GM10266 (cell line): ENCODE data around the gene EXT2.

ENCODE experiments used
- DNase-seq: peaks from one replicate; pipeline ENCODE4 v3.0.0; 2012; ENCODE audit errors: extremely low spot score
- TF ChIP-seq, protein P1 (sequence below): IDR thresholded peaks from 2 replicates; pipeline ENCODE4 v1.5.1; 2012; ENCODE audit warnings: mild to moderate bottlenecking, low read depth; ENCODE audit not compliant: control insufficient read depth, insufficient read depth; ENCODE audit errors: missing control alignments

The EXT2 gene

DNA sequence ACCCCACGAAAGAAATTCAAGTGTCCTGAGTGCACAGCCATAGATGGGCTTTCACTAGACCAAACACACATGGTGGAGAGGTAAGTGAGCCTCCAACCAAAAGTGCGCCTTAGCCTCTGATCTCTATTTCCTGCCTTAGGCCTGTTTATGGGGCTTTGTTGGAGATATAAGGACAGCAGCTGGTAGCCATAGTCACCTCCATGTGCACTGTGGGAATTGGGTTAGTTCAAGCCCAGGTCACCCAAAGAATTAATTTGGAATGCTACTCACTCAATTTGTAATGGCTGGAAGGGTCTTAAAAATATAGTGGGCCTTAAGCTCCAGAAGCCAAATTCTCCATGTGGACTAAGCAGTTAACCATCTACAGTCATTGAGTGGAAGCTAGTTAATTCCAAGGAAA is 140.8 kb downstream of the EXT2 start:
- DNase-seq = no peak
- TF ChIP-seq, protein P1, sequence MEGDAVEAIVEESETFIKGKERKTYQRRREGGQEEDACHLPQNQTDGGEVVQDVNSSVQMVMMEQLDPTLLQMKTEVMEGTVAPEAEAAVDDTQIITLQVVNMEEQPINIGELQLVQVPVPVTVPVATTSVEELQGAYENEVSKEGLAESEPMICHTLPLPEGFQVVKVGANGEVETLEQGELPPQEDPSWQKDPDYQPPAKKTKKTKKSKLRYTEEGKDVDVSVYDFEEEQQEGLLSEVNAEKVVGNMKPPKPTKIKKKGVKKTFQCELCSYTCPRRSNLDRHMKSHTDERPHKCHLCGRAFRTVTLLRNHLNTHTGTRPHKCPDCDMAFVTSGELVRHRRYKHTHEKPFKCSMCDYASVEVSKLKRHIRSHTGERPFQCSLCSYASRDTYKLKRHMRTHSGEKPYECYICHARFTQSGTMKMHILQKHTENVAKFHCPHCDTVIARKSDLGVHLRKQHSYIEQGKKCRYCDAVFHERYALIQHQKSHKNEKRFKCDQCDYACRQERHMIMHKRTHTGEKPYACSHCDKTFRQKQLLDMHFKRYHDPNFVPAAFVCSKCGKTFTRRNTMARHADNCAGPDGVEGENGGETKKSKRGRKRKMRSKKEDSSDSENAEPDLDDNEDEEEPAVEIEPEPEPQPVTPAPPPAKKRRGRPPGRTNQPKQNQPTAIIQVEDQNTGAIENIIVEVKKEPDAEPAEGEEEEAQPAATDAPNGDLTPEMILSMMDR = no peak

DNA sequence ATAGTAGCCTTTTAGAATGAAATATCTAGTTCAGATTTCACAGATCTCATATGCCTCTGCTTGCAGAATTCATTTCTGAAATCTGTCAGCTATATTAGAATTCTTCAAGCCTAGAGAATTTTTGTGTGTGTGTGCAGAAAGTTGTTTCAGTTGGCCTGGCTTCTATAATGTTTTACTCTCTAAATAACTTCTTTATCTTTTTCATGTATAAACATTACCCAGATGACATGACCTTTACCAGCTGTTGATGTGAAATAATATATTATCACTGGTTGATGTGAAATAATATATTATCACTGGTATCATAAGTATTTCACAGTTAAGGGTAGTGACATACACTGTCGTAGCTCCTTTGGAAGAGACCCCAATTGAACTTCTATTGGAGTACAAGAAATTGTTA is 141.7 kb downstream of the EXT2 start:
- no peak for DNase-seq

DNA sequence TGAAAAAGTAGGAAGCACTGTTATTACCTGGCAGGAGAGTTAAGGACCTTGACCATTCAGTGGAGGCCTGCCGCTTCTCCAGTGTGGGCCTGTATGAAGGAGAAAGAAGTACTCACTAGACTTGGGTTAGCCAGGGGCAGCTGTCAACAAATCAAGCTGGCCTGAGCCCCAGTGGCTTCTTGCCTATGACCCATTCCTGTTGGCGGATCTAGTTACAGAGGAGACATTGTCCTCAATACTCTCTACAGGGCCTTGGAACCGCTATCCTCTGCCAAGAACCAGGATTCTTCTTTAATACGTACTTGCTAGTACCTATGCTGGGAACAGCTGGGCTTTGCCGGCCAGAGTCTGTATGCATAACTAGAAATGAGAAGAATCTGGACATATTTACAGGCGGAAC is 146.4 kb downstream of the EXT2 start:
- TF ChIP-seq, protein P1 = no peak
- no peak for DNase-seq

More for the DNA sequence above, 141.7 kb downstream of the EXT2 start:
- TF ChIP-seq, protein P1 = no peak

DNA sequence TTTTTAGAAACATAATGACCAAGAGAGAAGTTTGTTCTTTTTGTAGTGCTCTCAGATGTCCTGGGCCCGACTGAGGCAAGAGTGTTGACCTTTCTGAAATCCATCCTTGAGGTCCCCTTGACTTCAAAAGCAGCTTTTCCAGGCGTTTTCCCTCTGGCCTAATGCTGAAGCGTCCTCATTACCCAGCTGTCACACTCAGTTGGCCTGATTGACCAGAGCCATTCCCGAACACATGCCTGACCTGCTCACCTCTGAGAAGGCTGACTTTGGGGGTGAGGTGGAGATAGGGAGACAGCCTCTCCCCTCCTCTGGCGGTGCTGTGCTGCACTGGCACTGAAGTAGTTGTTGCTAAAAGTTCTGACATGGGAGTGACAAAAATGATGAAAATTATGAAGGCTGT is 147.6 kb downstream of the EXT2 start:
- TF ChIP-seq, protein P1 = no peak

DNA sequence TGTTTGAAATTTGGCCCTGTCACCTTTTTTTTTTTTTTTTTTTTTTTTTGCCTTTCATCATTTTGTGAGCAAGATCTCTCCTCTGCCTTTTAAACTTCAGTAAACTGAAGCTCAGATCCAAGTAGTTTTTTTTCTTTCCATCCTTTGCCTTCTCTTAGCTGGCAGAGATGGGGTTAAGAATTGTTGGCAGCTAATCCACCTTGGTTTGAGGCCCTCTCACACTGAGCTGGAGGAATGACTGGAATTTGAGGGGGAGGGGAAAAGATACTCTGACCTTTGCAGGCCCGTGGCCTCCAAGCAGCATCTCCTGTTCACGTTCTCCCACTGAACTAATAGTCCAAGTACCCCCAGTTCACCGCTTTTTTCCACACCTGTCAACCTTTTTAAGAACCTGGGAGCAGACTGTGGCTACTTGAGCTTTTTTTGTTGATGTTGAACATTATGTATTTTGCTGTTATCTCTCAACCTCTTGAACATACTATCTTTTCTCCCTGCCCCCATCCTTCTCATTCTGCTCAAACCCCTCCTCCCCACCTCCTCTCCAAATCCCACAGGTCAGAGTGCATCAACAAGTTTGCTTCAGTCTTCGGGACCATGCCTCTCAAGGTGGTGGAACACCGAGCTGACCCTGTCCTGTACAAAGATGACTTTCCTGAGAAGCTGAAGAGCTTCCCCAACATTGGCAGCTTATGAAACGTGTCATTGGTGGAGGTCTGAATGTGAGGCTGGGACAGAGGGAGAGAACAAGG is 148.3 kb downstream of the EXT2 start:
- no peak for DNase-seq
- TF ChIP-seq, protein P1 = no peak

More for the DNA sequence above, 147.6 kb downstream of the EXT2 start:
- no peak for DNase-seq

DNA sequence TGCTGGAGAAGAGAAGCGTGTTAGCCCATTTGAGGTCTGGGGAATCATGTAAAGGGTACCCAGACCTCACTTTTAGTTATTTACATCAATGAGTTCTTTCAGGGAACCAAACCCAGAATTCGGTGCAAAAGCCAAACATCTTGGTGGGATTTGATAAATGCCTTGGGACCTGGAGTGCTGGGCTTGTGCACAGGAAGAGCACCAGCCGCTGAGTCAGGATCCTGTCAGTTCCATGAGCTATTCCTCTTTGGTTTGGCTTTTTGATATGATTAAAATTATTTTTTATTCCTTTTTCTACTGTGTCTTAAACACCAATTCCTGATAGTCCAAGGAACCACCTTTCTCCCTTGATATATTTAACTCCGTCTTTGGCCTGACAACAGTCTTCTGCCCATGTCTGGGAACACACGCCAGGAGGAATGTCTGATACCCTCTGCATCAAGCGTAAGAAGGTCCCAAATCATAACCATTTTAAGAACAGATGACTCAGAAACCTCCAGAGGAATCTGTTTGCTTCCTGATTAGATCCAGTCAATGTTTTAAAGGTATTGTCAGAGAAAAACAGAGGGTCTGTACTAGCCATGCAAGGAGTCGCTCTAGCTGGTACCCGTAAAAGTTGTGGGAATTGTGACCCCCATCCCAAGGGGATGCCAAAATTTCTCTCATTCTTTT is 149.3 kb downstream of the EXT2 start:
- TF ChIP-seq, protein P1 = no peak
- DNase-seq = no peak

DNA sequence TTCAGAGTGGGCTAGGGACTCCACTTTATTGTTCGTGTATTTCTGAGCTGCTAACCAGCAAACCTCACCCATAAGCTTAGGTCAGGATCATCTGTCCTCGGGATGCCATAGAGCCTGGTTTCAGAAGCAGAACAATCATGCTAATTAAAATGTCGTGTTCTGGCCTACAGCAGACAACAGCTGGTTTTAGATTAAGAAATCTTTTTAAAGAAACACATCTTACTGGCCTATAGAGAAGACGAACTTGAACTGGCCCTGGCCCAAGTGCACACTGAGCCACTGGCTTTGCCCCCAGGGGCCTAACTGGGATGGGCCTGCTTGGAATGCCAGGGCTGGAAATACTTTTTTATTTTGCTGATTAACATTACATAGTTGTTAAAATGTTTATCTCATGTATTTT is 151.2 kb downstream of the EXT2 start:
- DNase-seq = no peak
- TF ChIP-seq, protein P1 = no peak
